ENCODE measurements around the gene STRIP2.
"Not testable (repeated sequence)": the region's sequence is repeated elsewhere in the genome, so short reads cannot be mapped to it uniquely, and the experiment has no call there.

The STRIP2 gene

GRCh38 chr7:129534558-129535274 lies 100.5 kb downstream of the STRIP2 start:
- DNase-seq: not testable (repeated sequence)

DNA sequence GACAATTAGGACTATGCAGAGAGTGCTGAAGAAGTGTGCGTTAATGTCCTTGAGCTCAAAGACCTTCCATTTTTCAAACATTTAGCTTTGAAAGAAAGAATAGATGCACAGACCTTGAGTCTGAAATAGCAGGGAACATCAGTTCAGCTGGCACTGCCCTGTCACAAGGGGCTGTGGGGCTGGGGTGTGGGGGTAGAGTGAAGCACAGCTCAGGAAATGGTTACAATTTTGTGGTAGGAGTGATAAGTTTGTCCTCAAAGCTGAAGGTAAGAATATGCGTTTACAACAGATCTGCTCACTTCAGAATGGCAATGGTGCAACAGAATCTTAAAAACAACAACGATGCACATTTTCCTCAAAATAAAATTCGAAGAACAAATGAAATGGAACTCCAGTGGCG lies 101.7 kb downstream of the STRIP2 start:
- no peak for DNase-seq

GRCh38 chr7:129536323-129536722 lies 102.1 kb downstream of the STRIP2 start:
- DNase-seq: no peak
